B cell (primary cell): ENCODE data around the gene OLFML2B.

Experiments used
- CTCF ChIP-seq: fragments of 200-600 bp; IDR thresholded peaks from one replicate; pipeline ENCODE4 v1.8.0; 2022; ENCODE audit warnings: antibody characterized with exemption, mild to moderate bottlenecking
- EZH2 ChIP-seq: IDR thresholded peaks from 2 replicates; pipeline ENCODE4 v1.6.1; 2012; ENCODE audit warnings: borderline replicate concordance, low read depth, mild to moderate bottlenecking, moderate library complexity, low read length; ENCODE audit not compliant: insufficient read depth, poor library complexity, severe bottlenecking

- TF ChIP-seq CTCF: no peak
- no peak for TF ChIP-seq EZH2
Observed at GRCh38 chr1:161970036-161970435, 53.6 kb downstream of the OLFML2B start.
